Glomerular visceral epithelial cell (primary cell): ENCODE results near the gene ERRFI1.
A peak's percentile ranks its signal among the peaks of the same experiment; 100 is the strongest.

Source experiments
- DNase-seq: peaks from one replicate; pipeline ENCODE4 v3.0.0-alpha.2; 2016; ENCODE audit errors: extremely low spot score

Gene ERRFI1

DNA sequence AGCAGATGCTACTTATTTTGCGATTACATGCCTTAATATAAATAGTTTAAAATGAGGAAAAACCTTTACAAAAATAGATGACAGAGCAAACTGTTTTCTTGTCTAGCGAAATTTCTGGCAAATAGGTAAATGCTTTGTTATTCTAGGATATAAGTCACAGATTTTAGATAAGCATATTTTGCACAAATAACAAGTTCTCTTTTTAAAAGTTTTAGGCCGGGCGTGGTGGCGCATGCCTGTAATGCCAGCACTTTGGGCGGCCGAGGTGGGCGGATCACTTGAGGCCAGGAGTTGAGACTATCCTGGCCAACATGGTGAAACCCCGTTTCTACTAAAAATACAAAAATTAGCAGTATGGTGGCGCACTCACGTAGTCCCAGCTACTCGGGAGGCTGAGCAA is 20.3 kb upstream of the ERRFI1 start:
- no peak for DNase-seq

DNA sequence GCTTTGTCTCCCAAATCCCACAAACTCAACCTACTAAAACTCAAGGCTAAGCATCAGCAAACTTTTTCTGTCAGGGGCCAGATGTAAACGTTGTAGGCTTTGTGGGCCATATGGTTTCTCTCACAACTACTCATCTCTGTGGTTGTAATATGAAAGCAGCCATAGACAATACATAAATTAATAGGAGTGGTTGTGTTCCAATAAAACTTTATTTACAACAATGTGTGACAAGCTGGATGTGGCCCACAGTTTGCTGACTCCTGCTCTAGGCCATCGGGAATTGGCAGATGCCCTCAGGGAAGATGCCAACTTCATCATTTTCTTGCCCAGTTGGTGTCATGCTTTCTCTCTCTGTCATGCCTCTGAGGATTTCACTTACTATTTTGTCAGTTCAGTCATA is 17.5 kb upstream of the ERRFI1 start:
- DNase-seq, result no peak

DNA sequence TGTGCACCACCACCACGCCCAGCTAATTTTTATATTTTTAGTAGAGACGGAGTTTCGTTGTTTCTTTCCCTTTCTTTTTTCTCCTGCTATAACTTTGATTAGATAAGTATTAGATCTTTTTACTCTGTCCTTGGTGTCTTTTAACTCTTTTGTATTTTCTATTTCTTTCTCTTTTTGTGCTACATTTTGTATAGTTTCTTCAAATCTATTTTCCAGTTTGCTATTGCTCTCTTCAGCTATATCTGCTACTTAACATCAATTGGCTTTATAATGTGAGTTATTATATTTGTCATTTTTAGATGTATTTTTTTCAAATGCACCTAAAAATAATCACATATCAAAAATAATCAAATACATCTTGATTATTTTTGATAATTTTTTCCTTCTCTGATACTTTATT is 16.0 kb upstream of the ERRFI1 start:
- DNase-seq, result no peak

DNA sequence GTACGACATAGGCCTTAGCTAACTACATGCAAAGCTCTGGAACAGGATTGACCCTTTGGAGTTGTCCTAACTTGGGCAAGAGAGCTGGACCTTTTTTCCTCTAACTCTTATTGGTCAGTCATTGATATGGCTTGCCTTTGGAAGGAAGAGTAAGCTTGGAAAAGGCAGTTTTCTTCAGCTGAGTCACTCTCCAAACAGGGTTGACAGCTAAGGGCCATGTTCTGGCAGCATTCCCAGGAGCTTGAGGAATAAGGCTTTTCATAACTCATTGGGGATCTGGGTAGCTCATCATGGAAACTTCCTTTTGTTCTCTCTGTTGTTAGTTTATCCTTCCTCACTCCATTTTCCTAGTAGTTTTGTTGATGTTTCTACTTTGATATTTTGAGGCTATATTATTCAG is 14.5 kb upstream of the ERRFI1 start:
- peak; percentile 91 for DNase-seq

DNA sequence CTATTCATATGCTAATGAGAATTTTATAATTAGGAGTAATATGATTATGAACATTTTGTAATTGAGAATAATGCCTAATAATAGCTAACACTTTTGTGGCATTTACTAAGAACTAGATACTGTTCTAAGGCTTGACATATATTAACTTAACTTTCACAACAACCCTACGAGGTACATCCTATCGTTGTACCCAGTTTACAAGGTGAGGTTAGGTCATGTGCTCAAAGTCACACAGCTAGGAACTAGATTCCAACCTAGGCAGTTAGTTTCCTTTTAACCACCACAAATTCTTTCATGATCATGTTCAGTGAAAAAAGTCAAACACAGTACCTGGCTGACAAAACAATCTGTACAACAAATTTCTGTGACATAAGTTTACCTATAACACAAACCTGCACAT is 13.0 kb upstream of the ERRFI1 start:
- DNase-seq, result no peak

DNA sequence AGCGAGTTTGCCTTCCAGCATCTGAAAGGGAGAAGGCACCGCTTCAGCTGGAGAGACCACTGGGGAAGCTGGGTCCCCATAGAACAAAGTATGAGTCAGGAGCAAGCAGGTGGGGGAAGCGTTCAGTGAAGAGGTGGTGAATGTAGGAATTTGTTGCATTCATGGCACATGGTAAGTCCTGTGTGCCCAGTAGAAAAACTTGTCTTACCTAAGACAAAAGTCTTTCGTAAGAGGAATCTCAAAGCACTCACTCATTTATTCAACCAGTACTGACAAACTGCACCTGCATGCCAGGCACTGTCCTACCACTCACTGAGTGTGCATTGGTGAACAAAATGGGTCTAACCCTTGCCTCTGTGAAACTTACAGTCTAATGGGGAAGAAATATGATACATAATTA is 9.2 kb upstream of the ERRFI1 start:
- DNase-seq, result no peak

DNA sequence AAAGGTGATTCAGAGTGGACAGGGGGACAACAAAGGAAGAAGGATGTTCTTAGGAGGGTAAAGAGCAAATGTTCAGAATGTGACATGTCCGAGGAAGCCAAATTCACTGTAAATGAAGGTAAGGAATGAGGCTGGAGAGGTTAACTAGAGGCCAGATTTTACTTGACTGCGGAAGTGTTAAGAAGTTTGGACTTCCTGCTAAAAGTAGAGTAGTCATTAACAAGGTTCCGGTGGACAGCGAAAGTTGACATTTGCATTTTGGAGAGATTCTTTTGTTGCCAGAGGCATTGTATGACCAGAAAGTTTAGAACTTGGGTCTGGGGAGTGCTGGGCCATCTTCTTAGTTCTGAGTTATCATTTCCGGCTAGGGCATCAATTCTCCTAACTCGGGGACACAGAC is 7.2 kb upstream of the ERRFI1 start:
- DNase-seq, result no peak

DNA sequence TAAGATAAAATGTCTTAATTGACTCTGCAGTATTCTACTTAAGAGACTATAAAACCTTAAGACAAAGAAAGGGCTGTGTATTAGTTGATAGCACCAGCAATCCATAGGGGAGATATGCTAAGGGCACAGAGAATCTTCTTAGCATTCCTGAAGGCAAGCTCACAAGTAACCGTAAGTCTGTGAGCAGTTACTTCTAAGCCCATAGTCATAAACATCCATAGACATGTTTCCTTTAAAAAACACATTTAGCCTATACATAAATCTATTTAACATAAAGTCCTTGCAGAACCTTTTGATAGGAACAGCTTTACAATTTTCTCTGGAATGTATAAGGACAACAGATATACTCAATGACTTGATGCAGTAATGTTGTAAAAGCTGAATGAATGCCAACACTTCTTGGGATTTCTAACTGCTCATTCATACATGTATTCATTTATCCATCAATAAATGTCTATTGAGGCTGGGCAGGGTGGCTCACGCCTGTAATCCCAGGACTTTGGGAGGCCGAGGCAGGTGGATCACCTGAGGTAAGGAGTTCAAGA is 6.3 kb upstream of the ERRFI1 start:
- no peak for DNase-seq

DNA sequence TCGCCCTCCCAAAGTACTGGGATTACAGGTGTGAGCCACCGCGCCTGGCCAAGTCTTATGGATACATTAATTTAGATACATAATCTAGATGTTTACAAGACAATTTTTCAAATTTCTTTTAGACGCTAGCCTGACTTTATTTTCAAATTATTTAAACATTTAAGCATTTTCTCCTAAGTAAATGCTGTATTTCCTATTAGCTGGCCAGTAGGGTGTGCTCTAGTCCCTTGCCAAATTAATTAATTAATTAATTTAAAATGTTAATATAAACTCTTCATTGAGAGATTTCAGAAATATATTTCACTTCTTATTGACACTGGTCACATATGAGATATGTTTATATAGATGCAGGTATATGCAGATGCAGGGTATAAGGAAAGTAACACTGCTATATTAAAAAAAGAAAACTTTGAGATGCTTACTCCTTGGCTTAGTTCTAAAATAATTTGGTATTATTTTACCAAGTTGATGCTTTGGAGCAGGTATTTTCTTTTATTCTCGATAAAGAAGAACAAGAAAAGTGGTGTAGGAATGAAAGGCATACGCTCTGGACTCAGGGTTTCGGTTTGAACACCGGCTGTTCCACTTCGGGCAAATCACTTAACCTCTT is 5.2 kb upstream of the ERRFI1 start:
- peak; percentile 53 for DNase-seq

DNA sequence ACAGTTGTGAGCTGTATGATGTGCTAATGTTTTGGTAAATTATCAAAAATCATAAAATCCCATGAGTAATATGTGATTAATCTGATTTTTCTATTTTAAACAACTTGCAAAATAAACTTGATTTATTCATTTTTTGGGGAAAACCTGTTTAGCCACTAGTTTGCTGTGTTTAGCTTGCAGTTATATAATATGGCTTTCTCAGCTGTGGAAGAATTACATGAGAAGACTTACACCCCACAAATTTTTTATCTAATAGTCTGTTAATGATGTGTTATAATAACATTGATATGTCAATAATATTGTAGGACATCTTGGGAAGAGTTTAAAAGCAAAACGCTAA is 2.4 kb upstream of the ERRFI1 start:
- DNase-seq, result no peak

DNA sequence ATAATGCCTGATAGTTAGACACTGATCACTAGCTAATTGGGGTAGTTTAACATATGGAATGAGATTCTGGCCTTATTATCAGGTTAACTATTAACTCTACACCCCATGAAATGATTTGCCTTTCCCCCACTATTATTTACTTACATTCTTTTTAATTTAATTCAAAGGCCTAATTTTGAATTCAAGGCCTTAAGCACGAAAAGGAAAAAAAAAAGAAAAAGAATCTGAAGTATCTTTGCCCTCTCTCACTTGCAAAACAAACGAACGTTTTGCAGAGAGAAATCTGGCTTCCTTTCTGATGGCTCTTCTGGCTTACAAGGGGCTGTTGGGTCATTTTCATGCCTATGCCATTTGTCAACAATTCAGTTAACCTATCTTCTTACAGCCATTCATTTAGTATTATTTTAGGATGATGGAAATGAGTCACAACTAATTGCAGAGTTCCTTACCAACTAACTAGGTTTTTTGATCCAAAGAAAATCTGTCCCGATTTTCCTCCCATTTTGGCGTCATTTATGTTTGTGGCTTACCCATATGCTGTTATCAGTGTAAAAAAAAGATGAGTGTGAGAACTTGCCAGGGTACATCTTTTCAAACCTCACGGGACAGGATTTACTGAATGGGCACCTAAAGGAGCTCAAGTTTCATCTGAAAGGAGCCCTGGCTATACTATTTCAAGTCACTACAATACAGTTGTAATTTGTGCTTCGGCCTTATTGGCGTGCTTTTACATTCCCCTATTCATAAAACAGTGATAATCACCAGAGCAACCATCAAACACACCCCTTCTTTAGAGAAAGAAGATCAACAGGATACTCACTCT is 1.9 kb upstream of the ERRFI1 start:
- no peak for DNase-seq

DNA sequence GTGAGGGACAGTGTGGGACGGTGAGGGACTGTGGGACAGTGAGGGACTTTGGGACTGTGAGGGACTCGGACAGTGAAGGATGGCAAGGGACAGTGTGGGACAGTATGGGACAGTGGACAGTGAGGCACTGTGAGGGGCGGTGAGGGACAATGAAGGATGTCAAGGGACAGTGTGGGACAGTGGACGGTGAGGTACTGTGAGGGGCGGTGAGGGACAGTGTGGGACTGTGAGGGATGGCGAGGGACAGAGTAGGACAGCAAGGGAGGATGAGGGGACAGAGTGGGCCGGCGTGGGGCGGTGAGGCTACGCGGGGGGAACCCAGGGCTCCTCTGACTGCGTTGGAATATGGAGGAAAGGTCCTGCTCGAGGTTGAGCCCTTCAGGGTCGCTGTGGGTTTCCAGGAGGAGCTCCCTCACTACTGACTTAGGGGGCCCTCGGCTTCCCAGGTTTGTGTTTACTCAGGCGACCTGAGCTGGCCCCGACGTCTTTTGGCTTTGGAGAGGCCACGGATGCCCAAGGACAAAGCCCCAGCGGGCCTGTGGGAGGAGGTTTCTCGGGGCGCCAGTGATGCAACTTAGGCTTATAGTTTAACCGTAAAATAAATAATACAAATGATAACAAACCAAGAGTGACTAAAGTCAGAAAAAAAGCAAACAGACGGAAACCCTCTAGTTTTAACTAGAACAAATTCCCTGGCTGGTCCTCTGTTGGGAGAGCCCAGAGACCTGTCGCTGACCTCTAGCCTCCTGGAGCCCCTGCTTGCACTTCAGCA is 1.1 kb upstream of the ERRFI1 start:
- DNase-seq, result peak; percentile 53

DNA sequence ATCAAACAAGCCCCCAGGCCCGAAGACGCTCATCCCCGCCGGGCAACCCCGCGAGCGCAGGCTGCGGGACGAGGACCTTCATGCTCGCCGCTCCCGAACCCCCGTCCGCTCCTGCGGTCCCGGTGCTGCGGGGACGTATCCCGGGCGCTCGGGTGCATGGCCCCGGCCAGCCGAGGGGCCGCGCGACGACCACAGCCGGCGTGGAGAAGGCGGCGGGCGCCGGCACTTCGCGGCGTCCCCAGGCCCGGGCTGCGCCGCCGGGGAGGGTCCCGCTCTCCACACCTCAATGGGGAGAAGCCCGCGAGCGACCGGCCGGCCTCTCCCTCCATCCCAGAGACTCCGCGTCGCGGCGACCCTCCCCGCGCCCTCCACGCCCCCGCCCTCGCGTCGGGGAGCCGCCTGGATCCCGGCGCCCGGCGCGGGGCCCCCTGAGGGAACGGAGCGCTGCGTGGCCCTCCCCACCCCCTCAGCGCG is 401 bp downstream of the ERRFI1 start:
- no peak for DNase-seq

DNA sequence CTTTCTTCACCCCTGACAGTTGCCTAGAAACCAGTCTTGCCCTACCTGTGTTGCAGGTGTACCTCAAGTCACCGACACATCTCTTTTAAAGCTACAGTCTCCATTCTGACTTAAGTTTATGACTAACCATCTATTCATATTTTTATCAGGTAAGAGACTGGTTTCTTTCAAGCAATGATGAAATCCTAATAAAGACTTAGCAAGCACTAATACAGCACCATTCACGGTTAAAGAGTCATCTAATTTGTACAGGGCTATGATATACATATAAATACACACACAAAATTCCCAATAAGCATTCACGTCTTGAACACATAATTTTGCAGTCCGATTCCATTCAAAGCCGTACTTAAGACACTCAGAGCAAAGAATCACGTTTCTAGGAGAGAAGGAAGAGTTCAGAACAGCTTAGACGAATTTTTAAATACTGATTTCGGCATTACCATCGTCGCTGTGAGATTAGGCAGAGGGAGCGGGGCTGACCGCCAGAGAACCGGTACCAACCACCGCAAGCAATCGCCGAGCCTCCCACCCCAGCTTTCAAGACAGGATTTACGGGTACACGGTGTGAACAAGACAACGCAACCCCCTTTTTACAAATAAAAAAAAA is 943 bp downstream of the ERRFI1 start:
- no peak for DNase-seq

DNA sequence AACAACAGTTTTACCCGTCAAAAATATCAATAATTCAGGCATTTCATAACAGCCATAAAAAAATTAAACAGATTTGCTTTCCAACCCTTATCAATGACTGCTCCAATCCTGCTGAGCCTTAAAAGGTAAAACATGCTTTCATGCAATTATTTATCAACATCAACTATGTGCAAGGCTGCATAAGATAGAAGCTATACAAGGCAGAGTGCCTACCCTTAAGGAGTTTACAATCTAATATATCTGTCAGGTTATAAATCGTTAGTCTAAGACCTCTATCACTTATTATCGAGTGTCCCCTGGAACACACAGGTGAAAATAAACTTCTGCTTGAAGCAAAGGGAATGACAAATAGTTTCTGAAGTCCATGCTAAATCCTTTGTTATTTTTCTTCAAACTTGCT is 1.8 kb downstream of the ERRFI1 start:
- no peak for DNase-seq

DNA sequence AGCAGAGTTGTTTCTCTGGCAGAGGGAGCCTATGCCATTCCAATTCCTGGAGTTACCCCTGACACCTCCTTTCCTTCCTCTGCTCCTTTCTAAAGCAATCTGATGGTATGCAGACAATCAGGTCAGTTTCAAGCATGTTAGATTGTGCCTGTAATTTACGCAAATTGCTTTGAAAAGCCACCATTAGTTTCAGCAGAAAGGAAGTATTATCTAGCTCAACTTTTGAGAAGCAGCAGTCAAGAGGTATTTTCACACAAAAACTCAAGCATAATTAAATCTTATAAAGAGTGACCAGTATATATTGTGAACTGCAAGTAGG is 2.2 kb downstream of the ERRFI1 start:
- no peak for DNase-seq

DNA sequence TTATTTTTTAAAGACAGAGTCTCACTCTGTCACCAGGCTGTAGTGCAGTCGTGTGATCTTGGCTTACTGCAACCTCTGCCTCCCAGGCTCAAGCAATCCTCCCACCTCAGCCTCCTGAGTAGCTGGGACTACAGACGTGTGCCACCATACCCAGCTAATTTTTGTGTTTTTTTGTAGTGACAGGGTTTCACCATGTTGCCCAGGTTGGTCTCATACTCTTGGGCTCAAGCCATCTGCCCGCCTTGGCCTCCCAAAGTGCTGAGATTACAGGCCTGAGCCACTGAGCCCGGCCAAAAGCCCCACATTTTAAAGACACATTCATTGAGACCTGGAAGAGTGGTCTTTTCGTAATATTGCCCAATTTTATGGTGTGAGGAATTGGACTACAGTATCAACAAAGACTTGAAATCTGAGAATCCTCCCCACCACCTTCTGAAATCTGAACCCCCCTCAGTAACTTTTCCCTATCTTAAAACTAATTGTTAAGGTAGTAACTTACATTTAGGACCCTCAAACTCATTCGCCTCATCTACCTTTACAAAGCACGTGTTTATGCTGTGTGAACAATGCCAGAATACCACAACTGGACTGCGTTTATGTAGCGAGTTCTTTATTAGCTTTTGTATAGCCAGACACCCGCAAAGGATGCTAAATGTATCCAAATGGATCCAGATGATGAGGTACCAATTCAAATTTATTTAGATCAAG is 2.7 kb downstream of the ERRFI1 start:
- no peak for DNase-seq

DNA sequence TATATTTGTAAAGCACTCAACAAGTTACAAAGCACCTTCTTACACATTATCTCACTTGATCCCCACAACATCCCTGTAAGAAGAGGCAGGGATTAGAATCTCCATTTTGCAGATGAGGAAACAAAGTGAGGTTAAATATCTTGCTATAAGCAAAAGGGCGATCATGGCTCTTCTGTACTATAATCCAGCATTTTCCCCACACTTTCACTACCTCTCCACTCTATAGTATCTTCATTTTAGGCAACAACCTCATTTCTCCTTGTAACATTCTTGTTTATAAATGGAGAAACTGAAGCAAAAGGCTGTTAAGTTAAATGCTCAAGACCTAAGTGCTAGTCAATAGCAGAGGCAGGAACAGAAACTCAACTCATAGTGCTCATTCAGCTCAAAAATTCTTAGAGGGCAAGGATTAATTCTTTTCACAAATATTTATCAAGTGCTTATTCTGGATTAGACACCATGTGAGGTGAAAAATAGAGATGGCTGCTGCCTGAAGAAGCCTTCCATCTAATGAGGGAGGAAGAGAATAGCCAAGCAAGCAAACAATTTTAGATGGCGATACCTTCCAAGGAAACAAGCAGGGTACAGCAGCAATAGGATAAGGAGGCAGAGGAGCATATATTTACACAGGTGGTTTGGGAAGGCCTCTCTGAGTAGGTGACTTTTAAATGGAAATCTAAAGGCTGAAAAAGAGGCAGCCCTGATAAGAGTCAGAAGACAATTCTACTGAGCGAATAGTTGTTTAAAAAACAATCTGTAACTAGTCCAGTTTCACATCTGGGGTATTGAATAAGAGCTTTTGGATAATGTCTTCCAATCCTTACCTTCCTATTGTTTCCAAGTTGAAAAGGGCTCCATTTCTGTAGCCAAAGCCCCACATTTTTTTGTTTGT is 3.5 kb downstream of the ERRFI1 start:
- DNase-seq, result no peak

DNA sequence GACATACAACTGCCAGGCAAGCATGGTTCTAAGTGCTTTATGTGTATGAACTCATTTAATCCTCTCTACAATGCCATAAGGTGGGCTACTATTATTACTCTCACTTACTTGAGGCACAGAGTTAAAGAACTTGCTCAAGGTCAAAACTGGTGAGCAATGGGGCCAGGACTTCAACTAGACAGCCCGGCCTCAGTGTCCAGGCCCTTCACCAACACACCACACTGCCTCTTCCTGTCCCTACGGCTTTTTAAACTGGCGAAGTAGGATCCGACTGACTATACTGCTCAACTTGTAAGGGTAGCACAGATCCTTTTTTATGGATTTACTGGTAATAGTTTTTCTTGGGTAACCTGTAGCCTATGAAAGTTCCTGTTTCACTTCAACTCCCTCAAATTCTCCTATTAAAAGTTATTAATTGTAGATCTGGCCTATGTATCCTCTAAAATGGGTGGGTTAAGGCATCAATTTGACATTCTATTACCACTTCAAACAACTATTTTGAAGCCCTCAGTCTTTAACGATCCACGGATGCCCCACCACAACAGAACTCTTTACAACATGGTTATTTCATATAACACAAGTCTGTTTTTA is 4.3 kb downstream of the ERRFI1 start:
- no peak for DNase-seq

DNA sequence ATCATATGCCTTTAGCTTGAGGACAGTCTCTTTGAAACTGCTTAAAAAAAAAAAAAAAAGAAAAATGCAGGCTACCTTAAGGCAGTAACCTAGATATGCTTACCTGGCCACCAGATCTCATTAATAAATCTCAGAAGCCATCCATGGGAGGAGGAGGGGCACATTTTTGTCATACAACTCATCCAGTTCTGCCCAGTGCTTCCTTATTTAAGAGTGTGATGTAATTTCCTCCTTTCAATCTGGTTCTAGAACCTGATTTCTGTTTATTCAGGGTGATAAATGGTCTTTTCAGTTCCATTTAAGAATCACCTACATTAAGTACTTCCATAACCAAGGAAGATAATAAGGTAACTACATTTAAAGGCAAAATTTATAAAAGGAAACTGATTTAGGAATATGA is 6.1 kb downstream of the ERRFI1 start:
- peak; percentile 72 for DNase-seq
